HFFc6 (cell line): ENCODE results near the gene TMEM178B. TPM values are rescaled to one million over a fixed set of nuclear protein-coding genes. Genes with fewer than 3 reads are reported as not detected.

Source experiments
- DNase-seq: peaks from one replicate; pipeline ENCODE4 v3.0.0-alpha.2; 2018
- H3K27ac Mint-ChIP-seq: 2 replicates; pipeline ENCODE4 v1.8.0; 2020; ENCODE audit warnings: mild to moderate bottlenecking, mixed read lengths
- H3K27me3 Mint-ChIP-seq: 2 replicates; pipeline ENCODE4 v1.8.0; 2021; ENCODE audit warnings: mild to moderate bottlenecking, moderate library complexity, mixed read lengths; ENCODE audit not compliant: insufficient read depth
- H3K36me3 Mint-ChIP-seq: 2 replicates; pipeline ENCODE4 v1.8.0; 2021; ENCODE audit warnings: low read depth, mixed read lengths
- H3K4me1 Mint-ChIP-seq: 2 replicates; pipeline ENCODE4 v1.8.0; 2020; ENCODE audit warnings: low read depth, mixed read lengths
- H3K4me3 Mint-ChIP-seq: 2 replicates; pipeline ENCODE4 v1.8.0; 2020; ENCODE audit warnings: mild to moderate bottlenecking, moderate library complexity, mixed read lengths
- H3K9me3 Mint-ChIP-seq: 2 replicates; pipeline ENCODE4 v1.8.0; 2020; ENCODE audit warnings: mild to moderate bottlenecking, mixed read lengths
- total RNA-seq, 6 experiments: library from RNA; stranded (reverse); fragmentation: NEBNext Ultra II Directional; extraction: Animal tissue kit (Norgen Biotek cat#: 25700); gene quantifications; 2 replicates in 1 of 6; 3 replicates in 5 of 6; pipeline ENCODE4 v1.2.3, GENCODE V29; 2021
- TF ChIP-seq, protein P1 (sequence below): fragments of 200-600 bp; sonication (generic); IDR thresholded peaks from 2 replicates; pipeline ENCODE4 v1.5.0; 2021; ENCODE audit warnings: antibody characterized with exemption, mild to moderate bottlenecking

Gene TMEM178B
- total RNA-seq, 6 experiments from 2014 or later: 2.8 to 8.4 (median 6.6) TPM

DNA sequence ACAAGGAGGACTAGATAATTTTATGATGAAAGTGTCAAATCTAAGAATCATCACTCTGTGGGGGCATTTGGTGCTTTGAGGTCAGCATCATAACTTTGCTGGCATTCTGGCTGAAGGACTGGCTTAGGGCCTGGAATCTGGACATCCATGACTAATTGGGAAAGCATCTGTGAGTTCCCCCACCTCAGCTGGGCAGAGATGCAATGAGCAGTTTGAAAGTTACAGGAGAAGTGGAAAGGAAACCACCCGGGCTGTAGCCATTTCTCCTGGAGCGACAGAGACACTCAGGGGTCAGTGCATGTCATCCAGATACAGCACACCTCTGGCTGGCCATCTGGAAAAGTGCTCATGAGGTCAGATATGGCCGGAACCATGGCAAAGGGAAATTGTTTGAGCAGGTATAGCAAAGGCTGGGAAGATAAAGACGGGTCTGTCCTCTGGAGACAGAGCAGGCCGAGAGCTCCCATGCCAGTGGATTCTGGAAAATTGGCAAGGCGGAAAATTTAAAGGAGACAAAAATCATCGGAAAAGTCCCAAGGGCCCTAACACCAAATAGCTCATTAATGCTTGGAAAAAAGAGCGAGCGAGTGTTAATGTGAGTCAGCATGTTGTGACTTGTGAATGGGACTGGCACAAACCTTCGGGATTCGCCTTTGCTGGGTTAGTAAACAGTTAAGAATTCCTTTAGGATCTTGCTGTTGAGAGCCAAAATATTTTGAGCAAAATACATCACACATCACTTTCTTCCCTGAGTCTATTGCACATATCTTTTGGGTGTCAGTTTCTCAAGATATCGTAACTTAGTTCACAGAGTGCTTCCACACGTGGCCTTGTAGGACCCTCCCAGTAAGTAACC, 288.9 kb downstream of the TMEM178B start:
- H3K36me3 Mint-ChIP-seq: no peaks in the 10 kb centered on the region
- DNase-seq: peak; percentile 59
- H3K27ac Mint-ChIP-seq: peak overlapping the region; percentile 79
- H3K9me3 Mint-ChIP-seq: no peaks in the 10 kb centered on the region; the same call in 1 of the 2 replicates
- H3K27me3 Mint-ChIP-seq: no peaks in the 10 kb centered on the region
- TF ChIP-seq, protein P1, sequence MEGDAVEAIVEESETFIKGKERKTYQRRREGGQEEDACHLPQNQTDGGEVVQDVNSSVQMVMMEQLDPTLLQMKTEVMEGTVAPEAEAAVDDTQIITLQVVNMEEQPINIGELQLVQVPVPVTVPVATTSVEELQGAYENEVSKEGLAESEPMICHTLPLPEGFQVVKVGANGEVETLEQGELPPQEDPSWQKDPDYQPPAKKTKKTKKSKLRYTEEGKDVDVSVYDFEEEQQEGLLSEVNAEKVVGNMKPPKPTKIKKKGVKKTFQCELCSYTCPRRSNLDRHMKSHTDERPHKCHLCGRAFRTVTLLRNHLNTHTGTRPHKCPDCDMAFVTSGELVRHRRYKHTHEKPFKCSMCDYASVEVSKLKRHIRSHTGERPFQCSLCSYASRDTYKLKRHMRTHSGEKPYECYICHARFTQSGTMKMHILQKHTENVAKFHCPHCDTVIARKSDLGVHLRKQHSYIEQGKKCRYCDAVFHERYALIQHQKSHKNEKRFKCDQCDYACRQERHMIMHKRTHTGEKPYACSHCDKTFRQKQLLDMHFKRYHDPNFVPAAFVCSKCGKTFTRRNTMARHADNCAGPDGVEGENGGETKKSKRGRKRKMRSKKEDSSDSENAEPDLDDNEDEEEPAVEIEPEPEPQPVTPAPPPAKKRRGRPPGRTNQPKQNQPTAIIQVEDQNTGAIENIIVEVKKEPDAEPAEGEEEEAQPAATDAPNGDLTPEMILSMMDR: no peak
- peak overlapping the region; percentile 80 for H3K4me3 Mint-ChIP-seq
- H3K4me1 Mint-ChIP-seq: peaks cover 48% of the 10 kb centered on the region

DNA sequence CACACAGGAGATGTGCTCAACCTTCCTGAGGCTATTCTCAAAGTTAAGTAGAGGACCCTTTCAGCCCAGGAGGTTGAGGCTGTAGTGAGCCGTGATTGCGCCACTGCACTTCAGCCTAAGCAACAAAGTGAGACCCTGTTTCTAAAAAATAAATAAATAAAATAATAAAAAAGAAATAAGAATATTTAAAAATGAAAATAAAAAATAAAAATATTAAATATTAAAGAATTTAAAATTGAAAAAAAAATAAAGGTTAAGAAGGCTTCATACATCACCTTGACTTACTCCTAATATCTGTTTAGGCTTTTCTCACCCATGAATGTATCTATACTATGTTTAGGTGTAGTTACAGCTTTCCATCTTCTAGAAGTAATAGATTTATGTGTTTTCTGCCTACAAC, 289.9 kb downstream of the TMEM178B start:
- Mint-ChIP-seq H3K27ac (peak overlapping the region; percentile 55; the same call in 1 of the 2 replicates), H3K27me3 (no peaks in the 10 kb centered on the region), H3K36me3 (no peaks in the 10 kb centered on the region), H3K4me3 (peak overlapping the region; percentile 80; the same call in 1 of the 2 replicates), H3K4me1 (peaks cover 48% of the 10 kb centered on the region), H3K9me3 (no peaks in the 10 kb centered on the region; the same call in 1 of the 2 replicates)
- TF ChIP-seq, protein P1: no peak
- DNase-seq: no peak

- no peak overlapping the region for H3K4me3 Mint-ChIP-seq
- no peaks in the 10 kb centered on the region; the same call in 1 of the 2 replicates for H3K27me3 Mint-ChIP-seq
- TF ChIP-seq, protein P1: no peak
- H3K4me1 Mint-ChIP-seq: peaks cover 37% of the 10 kb centered on the region
- H3K27ac Mint-ChIP-seq: no peak overlapping the region
- H3K36me3 Mint-ChIP-seq: no peaks in the 10 kb centered on the region
- no peak for DNase-seq
- H3K9me3 Mint-ChIP-seq: no peaks in the 10 kb centered on the region; the same call in 1 of the 2 replicates
These were observed 292.3 kb downstream of the TMEM178B start for GRCh38 chr7:141366091-141366621.

DNA sequence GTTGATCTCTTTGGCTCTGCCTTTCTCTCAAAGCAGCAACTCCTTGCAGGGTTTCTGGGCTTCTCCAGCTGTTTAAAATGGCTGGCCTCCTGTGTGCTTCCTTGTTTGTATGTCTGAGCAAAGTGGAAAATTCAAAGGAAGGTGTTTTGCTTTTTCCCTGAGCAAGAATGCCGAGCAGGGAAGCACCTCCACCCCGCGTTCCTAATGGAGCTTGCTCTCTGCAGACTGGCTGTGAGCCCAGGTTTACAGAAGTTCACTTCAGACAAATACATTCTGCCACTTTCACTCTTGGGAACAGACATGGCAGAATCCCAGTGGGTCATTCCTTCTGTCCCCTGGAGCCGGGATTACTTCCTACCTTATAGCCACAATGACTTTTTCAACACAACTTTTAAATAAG, 295.6 kb downstream of the TMEM178B start:
- H3K4me3 Mint-ChIP-seq: no peak overlapping the region
- H3K27ac Mint-ChIP-seq: no peak overlapping the region

DNA sequence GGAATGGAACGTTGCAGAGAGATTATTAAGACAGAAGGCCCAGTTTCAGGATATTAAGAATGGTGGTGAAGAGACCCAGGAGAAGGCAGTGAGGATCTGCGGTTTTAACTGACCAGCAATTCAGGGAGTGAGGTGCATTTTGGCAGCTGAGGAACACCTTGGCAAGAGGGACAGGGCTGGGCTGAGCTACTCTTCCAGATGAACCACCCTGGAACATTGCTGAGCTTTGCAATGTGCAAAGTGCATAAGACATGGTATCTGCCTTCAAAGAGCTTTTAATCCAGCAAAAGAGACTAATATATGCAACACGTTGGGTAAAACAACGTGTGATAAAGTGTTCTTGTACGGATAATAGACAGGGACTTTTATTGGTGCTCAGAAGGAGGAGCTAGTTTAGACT, 296.3 kb downstream of the TMEM178B start:
- Mint-ChIP-seq H3K9me3 (no peaks in the 10 kb centered on the region; the same call in 1 of the 2 replicates), H3K27me3 (no peaks in the 10 kb centered on the region; the same call in 1 of the 2 replicates), H3K36me3 (no peaks in the 10 kb centered on the region), H3K27ac (no peak overlapping the region), H3K4me3 (no peak overlapping the region), H3K4me1 (peaks cover 13% of the 10 kb centered on the region)
- TF ChIP-seq, protein P1: no peak
- DNase-seq: no peak

More for the DNA sequence above, 295.6 kb downstream of the TMEM178B start:
- Mint-ChIP-seq H3K27me3 (no peaks in the 10 kb centered on the region; the same call in 1 of the 2 replicates), H3K36me3 (no peaks in the 10 kb centered on the region), H3K9me3 (no peaks in the 10 kb centered on the region; the same call in 1 of the 2 replicates), H3K4me1 (peaks cover 13% of the 10 kb centered on the region)
- TF ChIP-seq, protein P1: no peak
- no peak for DNase-seq
